Measurements from ENCODE around the gene ZFX.
"Not testable (repeated sequence)": the region's sequence is repeated elsewhere in the genome, so short reads cannot be mapped to it uniquely, and the experiment has no call there.

The ZFX gene

GRCh38 chrX:24143982-24144381 lies 5.5 kb upstream of the ZFX start:
- not testable (repeated sequence) for H3K27me3 ChIP-seq (ENCODE audit: low read depth, low read length); H3K4me1 ChIP-seq (ENCODE audit: control insufficient read depth in 1 of 2, insufficient read depth in 2 of 2, low read length in 2 of 2); H3K36me3 ChIP-seq (ENCODE audit: control insufficient read depth in 1 of 2, insufficient read depth in 2 of 2, low read length in 2 of 2); H3K4me3 ChIP-seq (ENCODE audit: low read depth in 1 of 2, low read length in 2 of 2); H3K27ac ChIP-seq (ENCODE audit: low read length); H3K9me3 ChIP-seq (ENCODE audit: control insufficient read depth in 1 of 2, low read length in 2 of 2)

- Histone ChIP-seq H3K4me1 (ENCODE audit: control insufficient read depth in 1 of 2, insufficient read depth in 2 of 2, low read length in 2 of 2) (peaks cover 0 to 7% of the 10 kb centered on the region in 2 donors), H3K27me3 (ENCODE audit: low read depth, low read length) (no peaks in the 10 kb centered on the region), H3K36me3 (ENCODE audit: control insufficient read depth in 1 of 2, insufficient read depth in 2 of 2, low read length in 2 of 2) (peaks cover 0 to 4% of the 10 kb centered on the region in 2 donors), H3K9me3 (ENCODE audit: control insufficient read depth in 1 of 2, low read length in 2 of 2) (no peaks in the 10 kb centered on the region), H3K27ac (ENCODE audit: low read length) (no peak overlapping the region), H3K4me3 (ENCODE audit: low read depth in 1 of 2, low read length in 2 of 2) (no peak overlapping the region)
These were observed 5.0 kb upstream of the ZFX start for GRCh38 chrX:24144528-24144927.

- H3K4me1 ChIP-seq (ENCODE audit: control insufficient read depth in 1 of 2, insufficient read depth in 2 of 2, low read length in 2 of 2) = peaks cover 0 to 7% of the 10 kb centered on the region in 2 donors
- H3K4me3 ChIP-seq (ENCODE audit: low read depth in 1 of 2, low read length in 2 of 2) = no peak overlapping the region
- peaks cover 0 to 6% of the 10 kb centered on the region in 2 donors for H3K36me3 ChIP-seq (ENCODE audit: control insufficient read depth in 1 of 2, insufficient read depth in 2 of 2, low read length in 2 of 2)
- peak overlapping the region; percentile 75 for H3K27ac ChIP-seq (ENCODE audit: low read length)
- no peaks in the 10 kb centered on the region for H3K9me3 ChIP-seq (ENCODE audit: control insufficient read depth in 1 of 2, low read length in 2 of 2)
- no peaks in the 10 kb centered on the region for H3K27me3 ChIP-seq (ENCODE audit: low read depth, low read length)
These were observed 4.0 kb upstream of the ZFX start for GRCh38 chrX:24145303-24146186.

- Histone ChIP-seq H3K4me3 (ENCODE audit: low read depth in 1 of 2, low read length in 2 of 2) (peak overlapping the region in 1 of 2 donors; percentile 39), H3K27ac (ENCODE audit: low read length) (peak overlapping the region; percentile 75), H3K27me3 (ENCODE audit: low read depth, low read length) (no peaks in the 10 kb centered on the region), H3K9me3 (ENCODE audit: control insufficient read depth in 1 of 2, low read length in 2 of 2) (no peaks in the 10 kb centered on the region), H3K36me3 (ENCODE audit: control insufficient read depth in 1 of 2, insufficient read depth in 2 of 2, low read length in 2 of 2) (peaks cover 0 to 8% of the 10 kb centered on the region in 2 donors), H3K4me1 (ENCODE audit: control insufficient read depth in 1 of 2, insufficient read depth in 2 of 2, low read length in 2 of 2) (peaks cover 0 to 7% of the 10 kb centered on the region in 2 donors)
These were observed 3.1 kb upstream of the ZFX start for GRCh38 chrX:24146283-24146949.

- peak overlapping the region; percentile 75 for H3K27ac ChIP-seq (ENCODE audit: low read length)
- no peaks in the 10 kb centered on the region for H3K9me3 ChIP-seq (ENCODE audit: control insufficient read depth in 1 of 2, low read length in 2 of 2)
- H3K4me3 ChIP-seq (ENCODE audit: low read depth in 1 of 2, low read length in 2 of 2) = no peak overlapping the region
- no peaks in the 10 kb centered on the region for H3K27me3 ChIP-seq (ENCODE audit: low read depth, low read length)
- peaks cover 0 to 7% of the 10 kb centered on the region in 2 donors for H3K4me1 ChIP-seq (ENCODE audit: control insufficient read depth in 1 of 2, insufficient read depth in 2 of 2, low read length in 2 of 2)
- H3K36me3 ChIP-seq (ENCODE audit: control insufficient read depth in 1 of 2, insufficient read depth in 2 of 2, low read length in 2 of 2) = peaks cover 0 to 8% of the 10 kb centered on the region in 2 donors
These were observed 2.4 kb upstream of the ZFX start for GRCh38 chrX:24147165-24147564.

- peak overlapping the region; percentile 91 for H3K27ac ChIP-seq (ENCODE audit: low read length)
- H3K4me1 ChIP-seq (ENCODE audit: control insufficient read depth in 1 of 2, insufficient read depth in 2 of 2, low read length in 2 of 2) = peaks cover 2 to 9% of the 10 kb centered on the region in 2 donors
- no peaks in the 10 kb centered on the region for H3K9me3 ChIP-seq (ENCODE audit: control insufficient read depth in 1 of 2, low read length in 2 of 2)
- H3K27me3 ChIP-seq (ENCODE audit: low read depth, low read length) = no peaks in the 10 kb centered on the region
- H3K4me3 ChIP-seq (ENCODE audit: low read depth in 1 of 2, low read length in 2 of 2) = peak overlapping the region in 1 of 2 donors; percentile 48
- H3K36me3 ChIP-seq (ENCODE audit: control insufficient read depth in 1 of 2, insufficient read depth in 2 of 2, low read length in 2 of 2) = peaks cover 0 to 8% of the 10 kb centered on the region in 2 donors
These were observed 1.4 kb upstream of the ZFX start for GRCh38 chrX:24148121-24148520.

- Histone ChIP-seq H3K4me1 (ENCODE audit: control insufficient read depth in 1 of 2, insufficient read depth in 2 of 2, low read length in 2 of 2) (peaks cover 9 to 13% of the 10 kb centered on the region in 2 donors), H3K36me3 (ENCODE audit: control insufficient read depth in 1 of 2, insufficient read depth in 2 of 2, low read length in 2 of 2) (peaks cover 0 to 8% of the 10 kb centered on the region in 2 donors), H3K4me3 (ENCODE audit: low read depth in 1 of 2, low read length in 2 of 2) (peak overlapping the region; percentile 46 to 48), H3K27ac (ENCODE audit: low read length) (peak overlapping the region; percentile 91), H3K27me3 (ENCODE audit: low read depth, low read length) (no peaks in the 10 kb centered on the region), H3K9me3 (ENCODE audit: control insufficient read depth in 1 of 2, low read length in 2 of 2) (no peaks in the 10 kb centered on the region)
These were observed 786 bp upstream of the ZFX start for GRCh38 chrX:24148535-24149350.

GRCh38 chrX:24150051-24150790 lies 692 bp downstream of the ZFX start:
- Histone ChIP-seq H3K27me3 (ENCODE audit: low read depth, low read length) (no peaks in the 10 kb centered on the region), H3K4me3 (ENCODE audit: low read depth in 1 of 2, low read length in 2 of 2) (peak overlapping the region; percentile 72 to 80), H3K4me1 (ENCODE audit: control insufficient read depth in 1 of 2, insufficient read depth in 2 of 2, low read length in 2 of 2) (peaks cover 13 to 14% of the 10 kb centered on the region in 2 donors), H3K27ac (ENCODE audit: low read length) (peak overlapping the region; percentile 90), H3K36me3 (ENCODE audit: control insufficient read depth in 1 of 2, insufficient read depth in 2 of 2, low read length in 2 of 2) (peaks cover 0 to 8% of the 10 kb centered on the region in 2 donors), H3K9me3 (ENCODE audit: control insufficient read depth in 1 of 2, low read length in 2 of 2) (no peaks in the 10 kb centered on the region)

- peak overlapping the region; percentile 72 to 80 for H3K4me3 ChIP-seq (ENCODE audit: low read depth in 1 of 2, low read length in 2 of 2)
- H3K4me1 ChIP-seq (ENCODE audit: control insufficient read depth in 1 of 2, insufficient read depth in 2 of 2, low read length in 2 of 2) = peaks cover 13 to 14% of the 10 kb centered on the region in 2 donors
- peaks cover 0 to 8% of the 10 kb centered on the region in 2 donors for H3K36me3 ChIP-seq (ENCODE audit: control insufficient read depth in 1 of 2, insufficient read depth in 2 of 2, low read length in 2 of 2)
- no peaks in the 10 kb centered on the region for H3K9me3 ChIP-seq (ENCODE audit: control insufficient read depth in 1 of 2, low read length in 2 of 2)
- H3K27me3 ChIP-seq (ENCODE audit: low read depth, low read length) = no peaks in the 10 kb centered on the region
- H3K27ac ChIP-seq (ENCODE audit: low read length) = peak overlapping the region; percentile 90
These were observed 1.4 kb downstream of the ZFX start for GRCh38 chrX:24150898-24151297.

- H3K27ac ChIP-seq (ENCODE audit: low read length) = peak overlapping the region; percentile 90
- H3K4me1 ChIP-seq (ENCODE audit: control insufficient read depth in 1 of 2, insufficient read depth in 2 of 2, low read length in 2 of 2) = peaks cover 10 to 14% of the 10 kb centered on the region in 2 donors
These were observed 2.0 kb downstream of the ZFX start for GRCh38 chrX:24151513-24151912.

More at GRCh38 chrX:24151513-24151912, 2.0 kb downstream of the ZFX start:
- no peaks in the 10 kb centered on the region for H3K27me3 ChIP-seq (ENCODE audit: low read depth, low read length)
- peaks cover 0 to 8% of the 10 kb centered on the region in 2 donors for H3K36me3 ChIP-seq (ENCODE audit: control insufficient read depth in 1 of 2, insufficient read depth in 2 of 2, low read length in 2 of 2)
- peak overlapping the region; percentile 72 to 80 for H3K4me3 ChIP-seq (ENCODE audit: low read depth in 1 of 2, low read length in 2 of 2)
- H3K9me3 ChIP-seq (ENCODE audit: control insufficient read depth in 1 of 2, low read length in 2 of 2) = no peaks in the 10 kb centered on the region
